DOHH2 (cell line): ENCODE measurements around the gene CTIF.

Source experiments
- H3F3A ChIP-seq: fragments of 200-600 bp; sonication (generic), shearing (Covaris generic); 2 replicates; pipeline ENCODE4 v1.6.0; 2016; ENCODE audit warnings: antibody characterized with exemption, mild to moderate bottlenecking; ENCODE audit not compliant: control insufficient read depth, insufficient read depth
- H3K27ac ChIP-seq: fragments of 200-600 bp; sonication (generic); 2 replicates; pipeline ENCODE4 v1.5.1; 2014; ENCODE audit warnings: low read depth, mild to moderate bottlenecking, low read length, moderate library complexity
- H3K27me3 ChIP-seq: fragments of 200-600 bp; sonication (generic); 2 replicates; pipeline ENCODE4 v1.6.1; 2014; ENCODE audit warnings: mild to moderate bottlenecking, low read length, mixed read lengths; ENCODE audit not compliant: control insufficient read depth
- H3K36me3 ChIP-seq: fragments of 200-600 bp; sonication (generic); 2 replicates; pipeline ENCODE4 v1.6.1; 2014; ENCODE audit warnings: mild to moderate bottlenecking, low read length, moderate library complexity, mixed read lengths; ENCODE audit not compliant: control insufficient read depth
- H3K4me1 ChIP-seq: fragments of 200-600 bp; sonication (generic); 2 replicates; pipeline ENCODE4 v1.6.1; 2014; ENCODE audit warnings: mild to moderate bottlenecking, low read length, mixed read lengths; ENCODE audit not compliant: control insufficient read depth
- H3K4me2 ChIP-seq: fragments of 200-600 bp; sonication (generic); 2 replicates; pipeline ENCODE4 v1.6.0; 2014; ENCODE audit warnings: mild to moderate bottlenecking, low read length, moderate library complexity
- H3K4me3 ChIP-seq: fragments of 200-600 bp; sonication (generic); 2 replicates; pipeline ENCODE4 v1.5.1; 2014; ENCODE audit warnings: mild to moderate bottlenecking, low read length, mixed read lengths
- H3K79me2 ChIP-seq: fragments of 200-600 bp; sonication (generic); 2 replicates; pipeline ENCODE4 v1.6.1; 2014; ENCODE audit warnings: mild to moderate bottlenecking, low read length, mixed read lengths; ENCODE audit not compliant: control insufficient read depth
- H3K9me2 ChIP-seq: fragments of 200-600 bp; sonication (generic); replicated peaks from 2 replicates; pipeline ENCODE4 v1.6.1; 2014; ENCODE audit warnings: mild to moderate bottlenecking, low read length, mixed read lengths; ENCODE audit not compliant: control insufficient read depth
- H3K9me3 ChIP-seq: fragments of 200-600 bp; sonication (generic); 2 replicates; pipeline ENCODE4 v1.6.1; 2014; ENCODE audit warnings: antibody characterized with exemption, low read length, mixed read lengths; ENCODE audit not compliant: control insufficient read depth, insufficient read depth
- H4K20me1 ChIP-seq: fragments of 200-600 bp; sonication (generic); 2 replicates; pipeline ENCODE4 v1.6.0; 2014; ENCODE audit warnings: low read depth, mild to moderate bottlenecking, antibody characterized with exemption, low read length, moderate library complexity; ENCODE audit not compliant: control insufficient read depth, insufficient read depth
- EZH2phosphoT487 ChIP-seq: fragments of 200-600 bp; sonication (generic); IDR thresholded peaks from 2 replicates; pipeline ENCODE4 v1.6.1; 2017; ENCODE audit warnings: borderline replicate concordance, mild to moderate bottlenecking, antibody characterized with exemption, low read length, moderate library complexity, mixed read lengths
- TF ChIP-seq, protein P1 (sequence below): fragments of 200-600 bp; sonication (generic); IDR thresholded peaks from one replicate; pipeline ENCODE4 v1.5.1; 2014; ENCODE audit warnings: antibody characterized with exemption, mild to moderate bottlenecking, low read depth, low read length; ENCODE audit not compliant: poor library complexity, severe bottlenecking

CTIF gene

DNA sequence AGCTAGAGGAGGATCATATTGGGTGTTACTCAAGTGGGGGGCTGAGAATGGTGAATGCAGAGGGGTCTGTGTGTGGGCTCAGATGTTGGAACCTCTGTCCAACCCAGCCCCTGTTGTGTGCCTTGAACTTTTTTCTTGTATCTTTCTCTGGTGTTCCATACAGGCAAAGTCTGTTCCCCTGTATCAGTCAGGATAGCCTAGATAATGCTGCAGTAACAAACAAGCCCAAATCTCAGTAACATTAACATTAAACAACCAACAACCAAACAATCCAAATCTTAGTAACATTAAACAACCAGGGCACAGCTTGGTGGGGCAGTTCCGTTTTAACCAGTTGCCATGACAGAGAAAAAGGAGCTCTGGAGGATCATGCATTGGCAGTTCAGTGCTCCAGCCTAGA is 103.7 kb downstream of the CTIF start:
- Histone ChIP-seq H3K9me3 (no peaks in the 10 kb centered on the region), H3F3A (no peaks in the 10 kb centered on the region), H3K9me2 (no peaks in the 10 kb centered on the region), H3K4me2 (no peak overlapping the region), H3K4me1 (no peaks in the 10 kb centered on the region), H3K27me3 (no peaks in the 10 kb centered on the region), H3K36me3 (no peaks in the 10 kb centered on the region), H3K79me2 (no peaks in the 10 kb centered on the region), H4K20me1 (no peaks in the 10 kb centered on the region), H3K27ac (no peak overlapping the region), H3K4me3 (no peak overlapping the region)
- TF ChIP-seq, protein P1, sequence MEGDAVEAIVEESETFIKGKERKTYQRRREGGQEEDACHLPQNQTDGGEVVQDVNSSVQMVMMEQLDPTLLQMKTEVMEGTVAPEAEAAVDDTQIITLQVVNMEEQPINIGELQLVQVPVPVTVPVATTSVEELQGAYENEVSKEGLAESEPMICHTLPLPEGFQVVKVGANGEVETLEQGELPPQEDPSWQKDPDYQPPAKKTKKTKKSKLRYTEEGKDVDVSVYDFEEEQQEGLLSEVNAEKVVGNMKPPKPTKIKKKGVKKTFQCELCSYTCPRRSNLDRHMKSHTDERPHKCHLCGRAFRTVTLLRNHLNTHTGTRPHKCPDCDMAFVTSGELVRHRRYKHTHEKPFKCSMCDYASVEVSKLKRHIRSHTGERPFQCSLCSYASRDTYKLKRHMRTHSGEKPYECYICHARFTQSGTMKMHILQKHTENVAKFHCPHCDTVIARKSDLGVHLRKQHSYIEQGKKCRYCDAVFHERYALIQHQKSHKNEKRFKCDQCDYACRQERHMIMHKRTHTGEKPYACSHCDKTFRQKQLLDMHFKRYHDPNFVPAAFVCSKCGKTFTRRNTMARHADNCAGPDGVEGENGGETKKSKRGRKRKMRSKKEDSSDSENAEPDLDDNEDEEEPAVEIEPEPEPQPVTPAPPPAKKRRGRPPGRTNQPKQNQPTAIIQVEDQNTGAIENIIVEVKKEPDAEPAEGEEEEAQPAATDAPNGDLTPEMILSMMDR, result no peak
- TF ChIP-seq EZH2phosphoT487, result no peak

DNA sequence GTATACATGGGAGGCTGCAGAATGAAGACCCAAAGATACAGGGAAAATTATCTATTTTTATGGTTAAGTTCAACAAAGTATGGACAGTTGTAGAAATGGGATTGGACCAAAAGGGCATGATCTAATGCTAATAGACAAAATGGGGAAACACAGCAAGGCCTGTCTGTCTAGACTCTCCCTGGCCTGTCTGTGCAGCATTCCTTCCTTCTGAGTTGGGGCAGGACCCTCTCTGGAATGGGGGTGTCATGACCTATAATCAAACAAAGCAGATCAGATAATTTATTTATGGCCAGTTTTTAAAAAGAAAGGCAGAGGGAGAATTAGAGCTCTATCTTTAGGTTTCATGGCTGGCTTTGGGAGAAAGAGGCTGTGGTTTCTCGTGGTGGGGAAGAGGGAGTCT is 104.4 kb downstream of the CTIF start:
- Histone ChIP-seq H3K27ac (no peak overlapping the region), H3K4me2 (no peak overlapping the region), H3K36me3 (no peaks in the 10 kb centered on the region), H3K9me3 (no peaks in the 10 kb centered on the region), H3K79me2 (no peaks in the 10 kb centered on the region), H3K4me1 (no peaks in the 10 kb centered on the region), H4K20me1 (no peaks in the 10 kb centered on the region), H3K4me3 (no peak overlapping the region), H3K27me3 (no peaks in the 10 kb centered on the region; the same call in 1 of the 2 replicates), H3K9me2 (no peaks in the 10 kb centered on the region), H3F3A (no peaks in the 10 kb centered on the region)
- TF ChIP-seq, protein P1, result no peak
- TF ChIP-seq EZH2phosphoT487, result no peak

DNA sequence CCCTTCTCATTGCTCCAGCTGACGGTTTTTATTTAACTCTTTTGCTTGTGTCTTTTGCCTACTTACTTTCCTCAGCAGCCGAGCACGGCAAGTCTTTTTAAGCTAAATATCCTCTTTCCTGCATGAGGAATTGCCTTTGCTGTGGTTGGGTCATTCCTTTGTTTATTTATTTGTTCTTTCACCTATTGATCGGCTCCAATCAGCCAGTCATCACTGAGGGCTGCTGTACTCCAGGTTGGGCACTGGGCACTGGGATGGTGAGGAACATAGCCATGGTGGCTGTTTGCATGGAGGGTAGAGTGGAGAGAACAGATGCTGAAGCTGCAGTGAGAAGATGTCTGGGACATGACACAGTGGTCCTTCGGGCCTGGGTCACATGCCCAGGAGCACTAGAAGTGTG is 105.2 kb downstream of the CTIF start:
- no peaks in the 10 kb centered on the region for H3K79me2 ChIP-seq
- no peaks in the 10 kb centered on the region for H3F3A ChIP-seq
- H3K36me3 ChIP-seq, result no peaks in the 10 kb centered on the region
- no peak overlapping the region for H3K27ac ChIP-seq
- H3K27me3 ChIP-seq, result no peaks in the 10 kb centered on the region; the same call in 1 of the 2 replicates
- H4K20me1 ChIP-seq, result no peaks in the 10 kb centered on the region
- no peak for TF ChIP-seq EZH2phosphoT487
- TF ChIP-seq, protein P1, result no peak
- H3K4me3 ChIP-seq, result no peak overlapping the region
- H3K9me3 ChIP-seq, result no peaks in the 10 kb centered on the region
- H3K4me1 ChIP-seq, result no peaks in the 10 kb centered on the region
- no peak overlapping the region for H3K4me2 ChIP-seq
- no peaks in the 10 kb centered on the region for H3K9me2 ChIP-seq
